Hepatocyte (in vitro differentiated cells): ENCODE measurements around the gene DDX6. TPM values are rescaled to one million over a fixed set of nuclear protein-coding genes. Genes with fewer than 3 reads are reported as not detected.
"Not testable (repeated sequence)": the region's sequence is repeated elsewhere in the genome, so short reads cannot be mapped to it uniquely, and the experiment has no call there.

ENCODE experiments used
- DNase-seq: peaks from one replicate; pipeline ENCODE4 v3.0.0-alpha.2; 2016; ENCODE audit warnings: low spot score
- H2AFZ ChIP-seq: fragments of 200-600 bp; sonication (generic); 2 replicates; pipeline ENCODE4 v1.6.0; 2016; ENCODE audit warnings: antibody characterized with exemption, mild to moderate bottlenecking
- H3K27ac ChIP-seq: fragments of 200-600 bp; sonication (generic); 2 replicates; pipeline ENCODE4 v1.5.1; 2016; ENCODE audit warnings: mild to moderate bottlenecking
- H3K27me3 ChIP-seq: fragments of 200-600 bp; sonication (generic); 2 replicates; pipeline ENCODE4 v1.6.1; 2016
- H3K36me3 ChIP-seq: fragments of 200-600 bp; sonication (generic); replicated peaks from 2 replicates; pipeline ENCODE4 v1.5.1; 2016; ENCODE audit warnings: low read depth; ENCODE audit not compliant: insufficient read depth
- H3K4me1 ChIP-seq: fragments of 200-600 bp; sonication (generic); 2 replicates; pipeline ENCODE4 v1.5.1; 2016; ENCODE audit warnings: mild to moderate bottlenecking, moderate library complexity; ENCODE audit not compliant: insufficient read depth
- H3K4me2 ChIP-seq: fragments of 200-600 bp; sonication (generic); 2 replicates; pipeline ENCODE4 v1.6.0; 2016
- H3K4me3 ChIP-seq: fragments of 200-600 bp; sonication (generic); 2 replicates; pipeline ENCODE4 v1.5.1; 2016; ENCODE audit warnings: mild to moderate bottlenecking
- H3K79me2 ChIP-seq: fragments of 200-600 bp; sonication (generic); 2 replicates; pipeline ENCODE4 v1.6.0; 2017; ENCODE audit warnings: mild to moderate bottlenecking
- H3K9me2 ChIP-seq: fragments of 200-600 bp; sonication (generic); replicated peaks from 2 replicates; pipeline ENCODE4 v1.6.0; 2017; ENCODE audit warnings: mild to moderate bottlenecking; ENCODE audit not compliant: insufficient read depth
- H3K9me3 ChIP-seq: fragments of 200-600 bp; sonication (generic); 2 replicates; pipeline ENCODE4 v1.5.1; 2016; ENCODE audit warnings: low read depth, mild to moderate bottlenecking
- H4K20me1 ChIP-seq: fragments of 200-600 bp; sonication (generic); 2 replicates; pipeline ENCODE4 v1.6.0; 2016; ENCODE audit warnings: mild to moderate bottlenecking; ENCODE audit not compliant: insufficient read depth, poor library complexity, severe bottlenecking
- CTCF ChIP-seq: fragments of 200-600 bp; sonication (generic); IDR thresholded peaks from 2 replicates; pipeline ENCODE4 v1.5.1; 2016; ENCODE audit warnings: antibody characterized with exemption, mild to moderate bottlenecking; ENCODE audit not compliant: poor library complexity
- EZH2 ChIP-seq: fragments of 200-600 bp; sonication (generic); IDR thresholded peaks from 2 replicates; pipeline ENCODE4 v1.6.1; 2016; ENCODE audit warnings: antibody characterized with exemption, mild to moderate bottlenecking, borderline replicate concordance
- EZH2phosphoT487 ChIP-seq: fragments of 200-600 bp; sonication (generic); IDR thresholded peaks from one replicate; pipeline ENCODE4 v1.6.1; 2018; ENCODE audit warnings: antibody characterized with exemption, mild to moderate bottlenecking, low read depth, moderate library complexity; ENCODE audit not compliant: unreplicated experiment, severe bottlenecking
- WGBS: methylation state at CpG from one replicate; pipeline ENCODE4 v1.1.6; 2016; ENCODE audit warnings: low lambda C conversion rate; ENCODE audit errors: missing lambda C conversion rate; 5-methylcytosine and 5-hydroxymethylcytosine counted together
- polyA plus RNA-seq: library from polyadenylated mRNA; unstranded; fragments of >200 nt; fragmentation: Nextera tagmentation; extraction: Ambion mirVana; gene quantifications from 2 replicates; pipeline ENCODE4 v1.2.1, GENCODE V29; 2016
- total RNA-seq: library from RNA; depleted of rRNA; stranded (reverse); fragments of >200 nt; gene quantifications from 2 replicates; pipeline ENCODE4 v1.2.3, GENCODE V29; 2014

The DDX6 gene
- total and polyA plus RNA-seq, 2 experiments from 2014 or later = 16.4 to 122 TPM

GRCh38 chr11:118715837-118716260, 75.1 kb downstream of the DDX6 start:
- no peaks in the 10 kb centered on the region for H3K79me2 ChIP-seq
- peak; percentile 36 for DNase-seq
- H3K4me1 ChIP-seq = peaks cover 8% of the 10 kb centered on the region
- no peak overlapping the region for H3K4me2 ChIP-seq
- H4K20me1 ChIP-seq = no peaks in the 10 kb centered on the region
- no peaks in the 10 kb centered on the region for H3K27me3 ChIP-seq
- no peaks in the 10 kb centered on the region for H3K9me2 ChIP-seq
- H3K4me3 ChIP-seq = no peak overlapping the region
- H3K27ac ChIP-seq = peak overlapping the region; percentile 75
- no peak for TF ChIP-seq EZH2phosphoT487
- TF ChIP-seq CTCF = no peak
- TF ChIP-seq EZH2 = no peak
- WGBS = 55% methylated on average over 4 of the region's 4 CpGs
- H2AFZ ChIP-seq = no peak overlapping the region
- no peaks in the 10 kb centered on the region for H3K9me3 ChIP-seq
- H3K36me3 ChIP-seq = no peaks in the 10 kb centered on the region

- H3K4me2 ChIP-seq = no peak overlapping the region
- H3K36me3 ChIP-seq = no peaks in the 10 kb centered on the region
- TF ChIP-seq EZH2 = no peak
- no peak for TF ChIP-seq EZH2phosphoT487
- TF ChIP-seq CTCF = no peak
- no peaks in the 10 kb centered on the region for H3K9me2 ChIP-seq
- no peaks in the 10 kb centered on the region for H3K9me3 ChIP-seq
- H3K27me3 ChIP-seq = no peaks in the 10 kb centered on the region
- WGBS = 60% methylated on average over 5 of the region's 5 CpGs
- no peak overlapping the region for H2AFZ ChIP-seq
- H3K4me3 ChIP-seq = no peak overlapping the region
- no peaks in the 10 kb centered on the region for H4K20me1 ChIP-seq
- no peaks in the 10 kb centered on the region for H3K79me2 ChIP-seq
- H3K27ac ChIP-seq = peak overlapping the region; percentile 75
- DNase-seq = no peak
- peaks cover 8% of the 10 kb centered on the region for H3K4me1 ChIP-seq
These were observed 75.6 kb downstream of the DDX6 start for GRCh38 chr11:118715245-118715831.

GRCh38 chr11:118714816-118715215, 76.1 kb downstream of the DDX6 start:
- peaks cover 8% of the 10 kb centered on the region for H3K4me1 ChIP-seq
- no peak overlapping the region for H2AFZ ChIP-seq
- H3K36me3 ChIP-seq = no peaks in the 10 kb centered on the region
- H3K9me2 ChIP-seq = no peaks in the 10 kb centered on the region
- no peak overlapping the region for H3K4me2 ChIP-seq
- peak overlapping the region; percentile 75 for H3K27ac ChIP-seq
- TF ChIP-seq CTCF (no peak), EZH2 (no peak), EZH2phosphoT487 (no peak)
- no peak for DNase-seq
- H3K27me3 ChIP-seq = no peaks in the 10 kb centered on the region
- H3K9me3 ChIP-seq = no peaks in the 10 kb centered on the region
- no peaks in the 10 kb centered on the region for H4K20me1 ChIP-seq
- H3K4me3 ChIP-seq = no peak overlapping the region
- H3K79me2 ChIP-seq = no peaks in the 10 kb centered on the region

GRCh38 chr11:118714416-118714815, 76.5 kb downstream of the DDX6 start:
- not testable (repeated sequence) for H3K27ac ChIP-seq, H3K4me3 ChIP-seq, H3K9me2 ChIP-seq, H3K36me3 ChIP-seq, H2AFZ ChIP-seq, DNase-seq, H3K27me3 ChIP-seq, H3K9me3 ChIP-seq, H3K4me1 ChIP-seq, H3K79me2 ChIP-seq, H3K4me2 ChIP-seq, H4K20me1 ChIP-seq
- WGBS = 65% methylated on average over 4 of the region's 5 CpGs
